Measurements from ENCODE around the gene KDM4F. TPM values are rescaled to one million over a fixed set of nuclear protein-coding genes. Genes with fewer than 3 reads are reported as not detected.

Gene KDM4F
- total RNA-seq, 1 experiment from 2014 or later: not detected

DNA sequence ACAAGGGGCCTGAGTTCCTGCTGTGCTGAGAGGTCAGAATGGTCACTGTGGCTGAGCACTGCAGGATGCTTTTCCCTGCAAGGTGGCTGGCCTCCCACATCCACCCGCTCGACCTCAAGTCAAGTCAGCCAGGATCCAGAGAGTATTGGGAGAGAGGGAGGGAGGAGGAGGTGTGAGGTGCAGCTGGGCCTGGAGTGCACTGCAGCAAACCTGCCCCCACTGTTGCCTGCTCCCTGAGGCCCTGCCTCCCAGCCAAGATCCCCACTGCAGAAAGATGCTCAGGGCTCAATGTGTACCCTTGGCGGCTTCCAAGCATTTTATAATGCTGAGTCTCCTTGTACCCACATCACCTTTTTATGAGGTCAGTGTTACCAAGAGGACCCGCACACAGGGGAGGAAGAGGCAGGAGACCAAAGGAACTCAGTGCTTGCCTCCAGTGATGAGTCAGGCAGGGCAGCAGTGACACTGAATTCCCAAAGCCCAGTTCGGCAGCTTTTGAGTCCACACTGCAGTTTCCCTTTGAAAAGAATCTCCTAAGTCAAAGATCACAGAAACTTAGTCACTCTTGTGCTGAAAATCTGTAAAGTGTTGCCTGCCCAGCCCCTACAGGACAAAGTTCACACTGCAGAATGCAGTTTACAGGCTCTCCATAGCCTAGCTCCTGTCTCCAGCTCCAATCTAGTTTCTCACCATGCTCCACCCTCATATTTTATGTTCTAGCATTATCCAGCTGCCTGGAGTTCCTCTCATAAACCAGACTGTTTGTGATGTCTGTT, 43.5 kb downstream of the KDM4F start:
- Mint-ChIP-seq H3K9me3 (ENCODE audit: unreplicated experiment) (no peaks in the 10 kb centered on the region), H3K4me3 (ENCODE audit: unreplicated experiment) (no peak overlapping the region), H3K27ac (ENCODE audit: low read depth, unreplicated experiment) (no peak overlapping the region), H3K36me3 (ENCODE audit: insufficient read depth, unreplicated experiment) (no peaks in the 10 kb centered on the region), H3K4me1 (ENCODE audit: insufficient read depth, unreplicated experiment) (peaks cover 37% of the 10 kb centered on the region), H3K27me3 (ENCODE audit: insufficient read depth, unreplicated experiment) (no peaks in the 10 kb centered on the region)
- CTCF ChIA-PET: interaction anchor here (0.6 to 5.7 kb wide), 13 partner anchors 9 to 1334 kb away, joined by 3 to 50 read pairs (median 4); partner anchors contain the start of gene SRSF8
- peak; percentile 33 for DNase-seq (ENCODE audit: unreplicated experiment)
- POLR2A ChIA-PET: interaction anchor here (0.7 to 10.3 kb wide), 8 partner anchors 8 to 57 kb away, joined by 3 to 123 read pairs (median 9); partner anchors contain the start of gene SRSF8
- TF ChIP-seq CTCF (IDR thresholded peaks at IDR 0.05; ENCODE audit: unreplicated experiment): peak; percentile 42
- no TSS peak for BruUV-seq (replicated peaks)
- intact Hi-C loops (cut with micrococcal nuclease): loop anchor here (1.0 kb wide), 1 partner anchor 41 kb away; no protein-coding TSS in a partner anchor

- Mint-ChIP-seq H3K4me3 (ENCODE audit: unreplicated experiment) (no peak overlapping the region), H3K27ac (ENCODE audit: low read depth, unreplicated experiment) (no peak overlapping the region), H3K27me3 (ENCODE audit: insufficient read depth, unreplicated experiment) (no peaks in the 10 kb centered on the region), H3K4me1 (ENCODE audit: insufficient read depth, unreplicated experiment) (peaks cover 37% of the 10 kb centered on the region), H3K36me3 (ENCODE audit: insufficient read depth, unreplicated experiment) (no peaks in the 10 kb centered on the region), H3K9me3 (ENCODE audit: unreplicated experiment) (no peaks in the 10 kb centered on the region)
- ChIA-PET CTCF (interaction anchor here (1.1 to 5.7 kb wide), 7 partner anchors 9 to 57 kb away, joined by 4 to 50 read pairs (median 6); partner anchors contain the start of gene SRSF8), POLR2A (interaction anchor here (0.7 to 10.3 kb wide), 7 partner anchors 9 to 56 kb away, joined by 3 to 123 read pairs (median 14); partner anchors contain the start of gene SRSF8)
- no peak for TF ChIP-seq CTCF (IDR thresholded peaks at IDR 0.05; ENCODE audit: unreplicated experiment)
- no TSS peak for BruUV-seq (replicated peaks)
- no peak for DNase-seq (ENCODE audit: unreplicated experiment)
- intact Hi-C loops (cut with micrococcal nuclease): loop anchor here (1.0 kb wide), 1 partner anchor 40 kb away; no protein-coding TSS in a partner anchor
Observed at GRCh38 chr11:95093548-95093947, 44.3 kb downstream of the KDM4F start.

DNA sequence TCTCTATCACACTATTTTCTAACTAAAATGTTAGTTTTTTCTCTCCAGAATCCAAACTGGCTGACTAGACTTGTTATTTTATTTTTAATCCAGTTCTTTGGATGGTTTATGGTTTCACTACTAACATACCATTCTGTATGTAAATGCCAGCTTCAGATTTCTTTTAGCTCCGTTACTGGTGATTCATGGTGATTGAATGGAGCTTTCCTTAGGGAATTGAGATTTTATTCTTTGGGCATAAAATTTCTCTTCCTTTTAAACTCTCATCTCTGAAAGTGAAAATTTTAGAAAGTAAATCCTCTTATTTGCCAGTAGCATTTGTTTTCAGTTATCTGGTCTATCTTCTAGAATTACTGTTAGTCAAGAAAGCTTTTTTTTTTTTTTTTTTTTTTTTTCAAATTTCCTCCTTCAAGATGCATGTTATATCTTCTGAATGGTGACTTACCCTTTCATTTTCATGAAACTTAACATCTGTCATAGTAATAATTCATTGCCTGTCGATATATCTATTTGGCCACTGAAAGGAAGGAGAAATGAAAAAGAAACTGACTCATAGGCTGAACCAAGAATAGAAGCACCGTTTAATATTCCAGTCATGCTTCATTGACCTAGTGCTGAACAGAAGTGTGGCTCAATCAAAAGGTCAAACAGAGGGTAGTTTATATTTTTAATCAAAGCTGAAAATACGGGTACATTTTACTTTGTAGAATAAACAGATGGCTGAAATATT, 46.8 kb downstream of the KDM4F start:
- DNase-seq (ENCODE audit: unreplicated experiment): peak; percentile 35
- H3K4me3 Mint-ChIP-seq (ENCODE audit: unreplicated experiment): no peak overlapping the region
- POLR2A ChIA-PET: interaction anchor here (0.6 to 10.3 kb wide), 7 partner anchors 11 to 694 kb away, joined by 3 to 123 read pairs (median 8); partner anchors contain the start of genes FAM76B and SRSF8

More for the DNA sequence above, 46.8 kb downstream of the KDM4F start:
- intact Hi-C loops (cut with micrococcal nuclease): no loop called here
- no peak for TF ChIP-seq CTCF (IDR thresholded peaks at IDR 0.05; ENCODE audit: unreplicated experiment)
- H3K9me3 Mint-ChIP-seq (ENCODE audit: unreplicated experiment): no peaks in the 10 kb centered on the region
- H3K27me3 Mint-ChIP-seq (ENCODE audit: insufficient read depth, unreplicated experiment): no peaks in the 10 kb centered on the region
- CTCF ChIA-PET: interaction anchor here (0.6 to 1.4 kb wide), 4 partner anchors 20 to 669 kb away, joined by 3 to 4 read pairs (median 3); no protein-coding TSS in a partner anchor
- H3K4me1 Mint-ChIP-seq (ENCODE audit: insufficient read depth, unreplicated experiment): peaks cover 31% of the 10 kb centered on the region
- H3K27ac Mint-ChIP-seq (ENCODE audit: low read depth, unreplicated experiment): peak overlapping the region; percentile 37
- BruUV-seq (replicated peaks): no TSS peak
- peaks cover 7% of the 10 kb centered on the region for H3K36me3 Mint-ChIP-seq (ENCODE audit: insufficient read depth, unreplicated experiment)

All from MCF 10A (cell line).